SK-MEL-5 (cell line): ENCODE results near the gene ADCK1. TPM values are rescaled to one million over a fixed set of nuclear protein-coding genes. Genes with fewer than 3 reads are reported as not detected.
"Not testable (repeated sequence)": the region's sequence is repeated elsewhere in the genome, so short reads cannot be mapped to it uniquely, and the experiment has no call there.

Experiments used
- DNase-seq: peaks from one replicate; pipeline ENCODE4 v3.0.0-alpha.2; 2016; ENCODE audit warnings: low read depth, low spot score
- in situ Hi-C: cut with HindIII; loops from 2 replicates; pipeline ENCODE4 v1.10.0; 2016; ENCODE audit warnings: low sequenced_read_pairs, high pct_unique_total_duplicates, low pct_unique_long_range_greater_than_20kb
- total RNA-seq: library from RNA; depleted of rRNA; stranded (reverse); fragments of >200 nt; shearing (Covaris generic); gene quantifications from 2 replicates; pipeline ENCODE4 v1.2.3, GENCODE V29; 2014

The ADCK1 gene
- total RNA-seq, 1 experiment from 2014 or later: 5.9 TPM

- in situ Hi-C loops: no loop called here
- DNase-seq: no peak
Measured at GRCh38 chr14:77882098-77882497, 82.2 kb downstream of the ADCK1 start.

- in situ Hi-C loops: no loop called here
- no peak for DNase-seq
Measured at GRCh38 chr14:77882636-77883035, 82.7 kb downstream of the ADCK1 start.

- no peak for DNase-seq
- in situ Hi-C loops: no loop called here
Measured at GRCh38 chr14:77883131-77883846, 83.4 kb downstream of the ADCK1 start.

GRCh38 chr14:77883847-77884238 is 83.9 kb downstream of the ADCK1 start:
- in situ Hi-C loops: no loop called here
- no peak for DNase-seq

GRCh38 chr14:77885367-77885766 is 85.5 kb downstream of the ADCK1 start:
- no peak for DNase-seq
- in situ Hi-C loops: no loop called here

- no peak for DNase-seq
- in situ Hi-C loops: no loop called here
Measured at GRCh38 chr14:77886010-77886409, 86.1 kb downstream of the ADCK1 start.

GRCh38 chr14:77888903-77889302 is 89.0 kb downstream of the ADCK1 start:
- in situ Hi-C loops, DNase-seq: not testable (repeated sequence)

- in situ Hi-C loops: no loop called here
- no peak for DNase-seq
Measured at GRCh38 chr14:77889971-77890442, 90.1 kb downstream of the ADCK1 start.

- in situ Hi-C loops: no loop called here
- DNase-seq: no peak
Measured at GRCh38 chr14:77890873-77891272, 91.0 kb downstream of the ADCK1 start.

- in situ Hi-C loops: no loop called here
Measured at GRCh38 chr14:77892381-77892871, 92.5 kb downstream of the ADCK1 start.

GRCh38 chr14:77892890-77893484 is 93.1 kb downstream of the ADCK1 start:
- in situ Hi-C loops: no loop called here
- no peak for DNase-seq

More at GRCh38 chr14:77892381-77892871, 92.5 kb downstream of the ADCK1 start:
- no peak for DNase-seq

- no peak for DNase-seq
- in situ Hi-C loops: no loop called here
Measured at GRCh38 chr14:77897374-77897773, 97.5 kb downstream of the ADCK1 start.

GRCh38 chr14:77902811-77903210 is 102.9 kb downstream of the ADCK1 start:
- no peak for DNase-seq
- in situ Hi-C loops: no loop called here

- in situ Hi-C loops: no loop called here
- no peak for DNase-seq
Measured at GRCh38 chr14:77903221-77903620, 103.3 kb downstream of the ADCK1 start.

- in situ Hi-C loops: no loop called here
- no peak for DNase-seq
Measured at GRCh38 chr14:77903937-77904617, 104.2 kb downstream of the ADCK1 start.

- DNase-seq: no peak
- in situ Hi-C loops: no loop called here
Measured at GRCh38 chr14:77906446-77906845, 106.5 kb downstream of the ADCK1 start.

- no peak for DNase-seq
- in situ Hi-C loops: no loop called here
Measured at GRCh38 chr14:77908847-77909246, 108.9 kb downstream of the ADCK1 start.

GRCh38 chr14:77909911-77910310 is 110.0 kb downstream of the ADCK1 start:
- in situ Hi-C loops: no loop called here
- DNase-seq: no peak
